Mesothelial cell of epicardium (in vitro differentiated cells): ENCODE results near the gene PARN. TPM values are rescaled to one million over a fixed set of nuclear protein-coding genes. Genes with fewer than 3 reads are reported as not detected.

Experiments used
- DNase-seq, 2 experiments: peaks; one replicate each; pipeline ENCODE4 v3.0.0; 2021; ENCODE audit warnings: low spot score in 2 of 2; ENCODE audit not compliant: unreplicated experiment in 2 of 2
- H3K27ac Mint-ChIP-seq: 2 replicates; pipeline ENCODE4 v1.8.0; 2021; ENCODE audit warnings: mixed read lengths
- H3K27me3 Mint-ChIP-seq: 2 replicates; pipeline ENCODE4 v1.8.0; 2021; ENCODE audit warnings: low read depth, mixed read lengths
- H3K36me3 Mint-ChIP-seq: 2 replicates; pipeline ENCODE4 v1.8.0; 2021; ENCODE audit warnings: mixed read lengths
- H3K4me1 Mint-ChIP-seq: 2 replicates; pipeline ENCODE4 v1.8.0; 2021; ENCODE audit warnings: mixed read lengths
- H3K4me3 Mint-ChIP-seq: 2 replicates; pipeline ENCODE4 v1.8.0; 2021; ENCODE audit warnings: mild to moderate bottlenecking, moderate library complexity, mixed read lengths
- H3K9me3 Mint-ChIP-seq: 2 replicates; pipeline ENCODE4 v1.8.0; 2021; ENCODE audit warnings: mixed read lengths
- CTCF ChIP-seq: fragments of 200-600 bp; sonication (generic); IDR thresholded peaks from one replicate; pipeline ENCODE4 v1.5.0; 2021; ENCODE audit warnings: antibody characterized with exemption; ENCODE audit not compliant: unreplicated experiment
- total RNA-seq: library from RNA; stranded (reverse); gene quantifications from 3 replicates; pipeline ENCODE4 v1.2.1, GENCODE V29; 2021

Gene PARN
- total RNA-seq, 1 donor from 2014 or later, result 35.6 TPM

DNA sequence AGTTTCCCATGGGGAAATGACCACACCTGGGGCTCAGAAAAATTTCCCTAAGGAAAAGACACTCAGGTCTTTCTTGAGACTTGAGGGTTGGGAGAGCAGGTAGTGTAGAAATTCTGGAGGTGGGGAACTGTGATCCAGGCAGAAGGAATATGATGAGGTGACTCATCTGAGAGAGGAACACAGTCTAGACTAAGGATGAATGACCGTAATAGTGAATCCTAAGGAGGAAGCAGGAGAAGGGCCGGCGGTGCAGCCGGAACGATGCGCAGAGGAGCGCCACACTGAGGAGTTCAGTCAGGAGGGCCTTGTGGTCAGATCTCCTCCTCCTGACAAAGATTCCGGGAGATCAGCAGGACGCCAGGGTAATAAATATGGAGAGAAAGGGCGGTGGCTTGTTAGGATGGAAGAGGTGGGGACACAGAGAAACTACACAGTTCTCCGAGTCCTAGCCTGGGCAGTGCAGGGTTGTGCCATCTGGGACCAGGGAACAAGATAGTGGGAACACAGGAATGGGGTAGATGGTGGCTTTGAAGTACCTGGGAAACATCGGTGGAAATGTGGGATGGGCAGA lies 135.6 kb downstream of the PARN start:
- Mint-ChIP-seq H3K4me1 (peaks cover 22% of the 10 kb centered on the region), H3K27ac (no peak overlapping the region), H3K27me3 (peaks cover 21% of the 10 kb centered on the region), H3K4me3 (no peak overlapping the region), H3K9me3 (no peaks in the 10 kb centered on the region), H3K36me3 (peaks cover 3% of the 10 kb centered on the region)
- no peak for TF ChIP-seq CTCF
- no peak for DNase-seq

GRCh38 chr16:14493791-14494190 lies 136.3 kb downstream of the PARN start:
- peaks cover 22% of the 10 kb centered on the region for H3K4me1 Mint-ChIP-seq
- no peaks in the 10 kb centered on the region for H3K9me3 Mint-ChIP-seq
- no peak overlapping the region for H3K27ac Mint-ChIP-seq
- DNase-seq, result no peak
- H3K36me3 Mint-ChIP-seq, result peaks cover 3% of the 10 kb centered on the region
- H3K4me3 Mint-ChIP-seq, result no peak overlapping the region
- TF ChIP-seq CTCF, result no peak
- peaks cover 23% of the 10 kb centered on the region for H3K27me3 Mint-ChIP-seq

DNA sequence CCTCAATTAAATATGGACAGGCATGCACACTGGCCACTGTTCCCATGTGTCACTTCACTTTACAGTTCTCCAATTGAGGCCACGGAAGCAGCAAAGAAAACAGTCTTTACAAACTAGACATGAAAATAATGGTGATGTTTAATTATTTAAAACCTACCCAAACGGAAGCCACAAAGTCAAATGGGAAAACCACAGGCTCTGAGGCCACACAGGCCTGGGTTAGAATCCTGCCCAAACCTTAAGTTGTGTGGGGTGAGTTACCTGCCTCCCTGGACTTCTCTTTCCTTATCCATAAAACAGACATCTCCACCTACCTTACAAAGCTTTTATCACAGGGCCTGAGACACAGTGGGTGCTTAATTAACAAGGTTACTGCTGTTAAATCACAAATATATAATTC lies 137.4 kb downstream of the PARN start:
- DNase-seq, result no peak
- no peak for TF ChIP-seq CTCF
- Mint-ChIP-seq H3K9me3 (no peaks in the 10 kb centered on the region), H3K4me1 (peaks cover 28% of the 10 kb centered on the region), H3K36me3 (peaks cover 3% of the 10 kb centered on the region), H3K4me3 (no peak overlapping the region), H3K27me3 (peaks cover 35% of the 10 kb centered on the region), H3K27ac (no peak overlapping the region)

DNA sequence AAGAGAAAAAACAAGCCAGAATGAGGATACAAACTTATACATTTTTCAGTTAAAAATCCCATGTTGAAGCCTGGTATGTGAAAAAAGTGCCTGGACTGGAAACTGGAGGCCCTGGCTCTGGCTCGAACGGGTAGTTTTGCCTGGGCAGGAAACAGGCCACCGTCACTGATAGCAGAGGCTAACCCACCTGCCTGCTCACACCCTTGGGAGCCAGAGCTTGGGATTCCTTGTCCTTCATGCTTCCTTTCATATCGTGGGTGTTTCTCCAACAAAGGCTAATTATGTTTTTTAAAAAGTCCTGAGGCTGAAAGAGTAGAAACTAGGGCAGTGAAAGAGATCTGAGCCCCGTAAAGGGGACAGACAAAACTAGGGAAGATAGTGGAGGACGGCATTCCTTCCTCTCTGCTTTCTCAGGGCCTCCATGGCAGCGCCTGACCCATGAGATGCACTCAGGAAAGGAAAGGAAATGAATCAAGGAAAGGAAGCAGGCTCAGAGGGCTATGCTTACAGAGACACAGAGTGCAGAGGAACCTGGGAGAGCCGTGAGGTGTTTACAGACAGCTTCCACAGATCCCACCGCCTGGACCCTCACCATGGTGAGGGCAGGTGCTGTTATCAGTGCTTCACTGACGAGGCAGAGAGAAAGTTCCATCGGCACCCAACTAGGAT lies 138.1 kb downstream of the PARN start:
- DNase-seq, result no peak
- peaks cover 36% of the 10 kb centered on the region for H3K27me3 Mint-ChIP-seq
- H3K9me3 Mint-ChIP-seq, result no peaks in the 10 kb centered on the region
- no peak for TF ChIP-seq CTCF
- no peak overlapping the region for H3K4me3 Mint-ChIP-seq
- H3K4me1 Mint-ChIP-seq, result peaks cover 30% of the 10 kb centered on the region
- H3K36me3 Mint-ChIP-seq, result peaks cover 3% of the 10 kb centered on the region
- H3K27ac Mint-ChIP-seq, result no peak overlapping the region

DNA sequence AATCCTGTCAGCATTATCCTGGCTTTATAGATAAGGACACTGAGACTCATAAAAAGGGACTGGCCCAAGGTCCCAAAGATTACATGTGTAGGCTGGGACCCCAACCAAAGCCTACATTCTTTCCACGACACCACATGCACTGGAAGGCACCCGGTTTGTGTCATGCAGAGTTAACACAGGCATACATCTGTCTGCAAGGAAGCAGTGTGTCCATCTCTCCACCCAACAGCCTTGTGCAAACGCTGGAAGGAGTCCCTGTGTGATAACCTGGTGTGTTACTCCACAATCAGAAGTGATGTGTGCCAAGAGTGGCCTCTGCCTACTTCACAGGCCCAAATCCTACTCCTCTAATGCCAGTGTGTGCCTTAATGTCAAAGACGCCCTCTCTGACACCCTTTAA lies 139.8 kb downstream of the PARN start:
- Mint-ChIP-seq H3K27me3 (peaks cover 36% of the 10 kb centered on the region), H3K4me3 (no peak overlapping the region), H3K9me3 (no peaks in the 10 kb centered on the region), H3K4me1 (peaks cover 29% of the 10 kb centered on the region), H3K27ac (no peak overlapping the region), H3K36me3 (peaks cover 3% of the 10 kb centered on the region)
- DNase-seq, result no peak
- no peak for TF ChIP-seq CTCF

GRCh38 chr16:14489460-14489859 lies 140.6 kb downstream of the PARN start:
- no peak for DNase-seq
- H3K4me1 Mint-ChIP-seq, result peaks cover 37% of the 10 kb centered on the region
- TF ChIP-seq CTCF, result peak; percentile 35
- peaks cover 31% of the 10 kb centered on the region for H3K27me3 Mint-ChIP-seq
- no peak overlapping the region for H3K27ac Mint-ChIP-seq
- H3K36me3 Mint-ChIP-seq, result peaks cover 2% of the 10 kb centered on the region
- no peaks in the 10 kb centered on the region for H3K9me3 Mint-ChIP-seq
- no peak overlapping the region for H3K4me3 Mint-ChIP-seq
